Measurements from ENCODE around the gene CD58.

CD58 gene

DNA sequence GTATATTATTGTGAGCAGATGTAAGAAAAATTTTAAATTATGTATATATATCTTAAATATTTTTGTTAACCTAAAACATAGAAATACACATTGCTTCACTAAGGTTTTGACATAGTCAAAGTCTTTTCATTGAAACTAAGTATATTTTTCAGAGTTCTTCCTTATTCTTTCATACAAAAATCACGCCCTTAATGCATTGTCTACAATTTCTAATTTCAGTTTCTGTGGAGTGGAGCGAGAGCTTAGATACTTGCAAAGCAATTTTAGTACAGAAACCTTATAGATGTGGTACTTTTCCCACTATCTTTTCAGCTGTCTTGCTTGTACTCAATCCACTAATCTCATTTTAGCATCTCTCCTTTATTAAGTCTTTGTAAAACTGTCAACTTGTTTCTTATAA, 63.2 kb downstream of the CD58 start:
- Histone ChIP-seq H3K9ac (ENCODE audit: low read length) (no peak overlapping the region), H3K9me2 (replicated peaks; ENCODE audit: insufficient read depth, low read length) (no peaks in the 10 kb centered on the region; the same call in 1 of the 2 replicates), H3K27ac (ENCODE audit: low read depth, low read length) (no peak overlapping the region), H3K27me3 (ENCODE audit: low read length) (no peaks in the 10 kb centered on the region), H3K9me3 (ENCODE audit: insufficient read depth, low read length) (no peaks in the 10 kb centered on the region), H3F3A (ENCODE audit: insufficient read depth) (no peaks in the 10 kb centered on the region), H4K20me1 (ENCODE audit: low read depth, low read length) (no peaks in the 10 kb centered on the region), H3K36me3 (ENCODE audit: low read length) (no peaks in the 10 kb centered on the region), H3K4me2 (ENCODE audit: low read depth, low read length, poor library complexity, severe bottlenecking) (no peak overlapping the region), H3K4me3 (ENCODE audit: insufficient read depth, low read length, poor library complexity, severe bottlenecking) (no peak overlapping the region), H3K79me2 (ENCODE audit: insufficient read depth, low read length) (no peaks in the 10 kb centered on the region), H2AFZ (ENCODE audit: low read depth, low read length, severe bottlenecking) (no peak overlapping the region)
- TF ChIP-seq, protein P1, sequence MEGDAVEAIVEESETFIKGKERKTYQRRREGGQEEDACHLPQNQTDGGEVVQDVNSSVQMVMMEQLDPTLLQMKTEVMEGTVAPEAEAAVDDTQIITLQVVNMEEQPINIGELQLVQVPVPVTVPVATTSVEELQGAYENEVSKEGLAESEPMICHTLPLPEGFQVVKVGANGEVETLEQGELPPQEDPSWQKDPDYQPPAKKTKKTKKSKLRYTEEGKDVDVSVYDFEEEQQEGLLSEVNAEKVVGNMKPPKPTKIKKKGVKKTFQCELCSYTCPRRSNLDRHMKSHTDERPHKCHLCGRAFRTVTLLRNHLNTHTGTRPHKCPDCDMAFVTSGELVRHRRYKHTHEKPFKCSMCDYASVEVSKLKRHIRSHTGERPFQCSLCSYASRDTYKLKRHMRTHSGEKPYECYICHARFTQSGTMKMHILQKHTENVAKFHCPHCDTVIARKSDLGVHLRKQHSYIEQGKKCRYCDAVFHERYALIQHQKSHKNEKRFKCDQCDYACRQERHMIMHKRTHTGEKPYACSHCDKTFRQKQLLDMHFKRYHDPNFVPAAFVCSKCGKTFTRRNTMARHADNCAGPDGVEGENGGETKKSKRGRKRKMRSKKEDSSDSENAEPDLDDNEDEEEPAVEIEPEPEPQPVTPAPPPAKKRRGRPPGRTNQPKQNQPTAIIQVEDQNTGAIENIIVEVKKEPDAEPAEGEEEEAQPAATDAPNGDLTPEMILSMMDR (IDR thresholded peaks at IDR 0.05; ENCODE audit: insufficient read depth, low read length, poor library complexity, severe bottlenecking) = no peak
- TF ChIP-seq EZH2phosphoT487 (conservative IDR thresholded peaks at IDR 0.05; ENCODE audit: low read length) = no peak

DNA sequence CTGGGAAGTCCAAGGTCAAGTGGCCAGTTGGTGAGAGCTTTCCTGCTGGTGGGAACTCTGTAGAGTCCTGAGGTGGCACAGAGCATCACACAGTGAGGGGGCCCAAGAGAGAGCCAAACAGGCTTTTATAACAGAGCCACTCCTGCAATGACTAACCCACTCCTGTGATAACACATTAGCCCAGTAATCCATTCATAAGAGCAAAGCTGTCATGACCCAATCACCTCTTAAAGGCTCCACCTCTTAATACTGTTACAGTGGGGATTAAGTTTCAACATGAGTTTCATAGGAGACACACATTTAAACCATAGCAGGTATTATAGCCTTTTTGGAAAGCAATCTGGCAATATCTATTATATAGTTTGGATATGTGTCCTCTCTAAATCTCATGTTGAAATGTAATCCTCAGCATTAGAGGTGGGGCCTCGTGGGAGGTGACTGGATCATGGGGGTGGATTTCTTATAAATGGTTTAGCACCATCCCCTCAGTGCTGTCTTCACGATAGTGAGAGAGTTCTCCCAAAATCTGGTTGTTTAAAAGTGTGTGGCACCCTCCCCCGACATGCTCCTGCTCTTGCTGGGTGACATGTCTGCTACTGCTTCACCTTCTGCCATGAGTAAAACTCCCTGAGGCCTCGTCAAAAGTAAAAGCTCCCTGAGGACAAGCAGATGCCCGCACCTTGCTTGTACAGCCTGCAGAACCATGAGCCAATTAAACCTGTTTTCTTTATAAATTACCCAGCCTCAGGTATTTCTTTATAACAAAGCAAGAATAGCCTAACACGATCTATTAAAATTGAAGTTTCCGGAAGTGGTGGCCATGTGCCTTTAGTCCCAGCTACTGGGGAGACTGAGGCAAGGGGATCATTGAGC, 64.5 kb downstream of the CD58 start:
- Histone ChIP-seq H3K9me3 (ENCODE audit: insufficient read depth, low read length) (no peaks in the 10 kb centered on the region), H3K79me2 (ENCODE audit: insufficient read depth, low read length) (no peaks in the 10 kb centered on the region), H3K9me2 (replicated peaks; ENCODE audit: insufficient read depth, low read length) (no peaks in the 10 kb centered on the region), H3F3A (ENCODE audit: insufficient read depth) (no peaks in the 10 kb centered on the region), H3K4me2 (ENCODE audit: low read depth, low read length, poor library complexity, severe bottlenecking) (no peak overlapping the region), H4K20me1 (ENCODE audit: low read depth, low read length) (no peaks in the 10 kb centered on the region), H3K27me3 (ENCODE audit: low read length) (no peaks in the 10 kb centered on the region), H3K36me3 (ENCODE audit: low read length) (no peaks in the 10 kb centered on the region), H3K9ac (ENCODE audit: low read length) (no peak overlapping the region), H3K4me3 (ENCODE audit: insufficient read depth, low read length, poor library complexity, severe bottlenecking) (no peak overlapping the region), H3K27ac (ENCODE audit: low read depth, low read length) (no peak overlapping the region), H2AFZ (ENCODE audit: low read depth, low read length, severe bottlenecking) (no peak overlapping the region)
- TF ChIP-seq, protein P1 (IDR thresholded peaks at IDR 0.05; ENCODE audit: insufficient read depth, low read length, poor library complexity, severe bottlenecking) = no peak
- TF ChIP-seq EZH2phosphoT487 (conservative IDR thresholded peaks at IDR 0.05; ENCODE audit: low read length) = no peak

DNA sequence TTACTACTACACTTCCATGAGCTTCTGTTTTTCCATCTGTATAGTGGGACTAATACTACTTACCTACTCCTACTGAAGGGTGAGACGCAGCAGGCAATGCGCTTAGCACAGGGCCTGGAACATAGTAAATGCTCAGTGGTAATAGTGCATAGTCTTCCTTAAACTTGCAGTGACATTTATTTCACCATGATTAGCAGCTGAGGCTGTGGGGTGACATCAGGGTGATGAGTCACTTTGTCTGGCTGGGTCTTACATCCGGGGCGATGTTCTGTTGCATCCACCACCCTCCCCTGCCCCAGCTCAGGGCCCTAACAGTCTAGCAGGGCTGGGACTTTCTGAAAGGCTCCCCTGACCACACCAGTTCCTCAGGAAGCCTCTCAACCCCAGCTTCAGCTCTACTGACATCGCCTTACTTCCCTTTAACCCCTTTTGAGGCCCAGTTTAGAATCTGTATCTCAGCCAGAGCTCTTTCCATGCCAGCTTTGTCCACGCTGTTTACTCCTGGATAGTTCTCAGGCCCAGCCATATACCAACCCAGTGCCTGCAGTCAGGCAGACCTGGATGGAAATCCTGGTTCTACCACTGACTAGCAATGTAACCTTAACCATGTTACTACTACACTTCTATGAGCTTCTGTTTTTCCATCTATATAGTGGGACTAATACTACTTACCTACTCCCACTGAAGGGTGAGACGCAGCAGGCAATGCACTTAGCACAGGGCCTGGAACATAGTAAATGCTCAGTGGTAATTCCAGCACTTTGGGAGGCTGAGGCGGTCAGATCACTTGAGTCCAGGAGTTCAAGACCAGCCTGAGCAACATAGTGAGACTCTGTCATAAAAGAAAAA, 66.3 kb downstream of the CD58 start:
- Histone ChIP-seq H2AFZ (ENCODE audit: low read depth, low read length, severe bottlenecking) (no peak overlapping the region), H3K4me3 (ENCODE audit: insufficient read depth, low read length, poor library complexity, severe bottlenecking) (no peak overlapping the region), H3K36me3 (ENCODE audit: low read length) (no peaks in the 10 kb centered on the region), H3K4me2 (ENCODE audit: low read depth, low read length, poor library complexity, severe bottlenecking) (no peak overlapping the region), H3K9me2 (replicated peaks; ENCODE audit: insufficient read depth, low read length) (no peaks in the 10 kb centered on the region), H3F3A (ENCODE audit: insufficient read depth) (no peaks in the 10 kb centered on the region), H4K20me1 (ENCODE audit: low read depth, low read length) (no peaks in the 10 kb centered on the region), H3K79me2 (ENCODE audit: insufficient read depth, low read length) (no peaks in the 10 kb centered on the region), H3K27ac (ENCODE audit: low read depth, low read length) (no peak overlapping the region), H3K9ac (ENCODE audit: low read length) (no peak overlapping the region), H3K27me3 (ENCODE audit: low read length) (no peaks in the 10 kb centered on the region), H3K9me3 (ENCODE audit: insufficient read depth, low read length) (no peaks in the 10 kb centered on the region)
- TF ChIP-seq, protein P1 (IDR thresholded peaks at IDR 0.05; ENCODE audit: insufficient read depth, low read length, poor library complexity, severe bottlenecking) = no peak
- no peak for TF ChIP-seq EZH2phosphoT487 (conservative IDR thresholded peaks at IDR 0.05; ENCODE audit: low read length)
